Transverse colon (tissue), 4 donors: ENCODE measurements around the gene PLEK2.

Experiments
- EP300 ChIP-seq: sonication (generic); formaldehyde crosslinking; IDR thresholded peaks from one replicate; pipeline ENCODE4 v1.6.1; 2017; ENCODE audit warnings: antibody characterized with exemption, low read depth
- POLR2A ChIP-seq: fragments of 450-650 bp; IDR thresholded peaks from one replicate; pipeline ENCODE4 v1.6.1; 2016; ENCODE audit warnings: antibody characterized with exemption, mild to moderate bottlenecking, moderate library complexity
- POLR2AphosphoS5 ChIP-seq, 3 donors: sonication (generic); formaldehyde crosslinking; IDR thresholded peaks; one replicate each; pipeline ENCODE4 v1.6.1; 2016; ENCODE audit warnings: antibody characterized with exemption in 3 of 3
- TF ChIP-seq, protein P1 (sequence below), 5 experiments: fragments of 200-600 bp in 3 of 5; fragments of 450-650 bp in 2 of 5; sonication (generic) in 3 of 5; IDR thresholded peaks; 1 replicate in 2 of 5; 2 replicates in 3 of 5; pipeline ENCODE4 v1.5.1; 2016 to 2017; ENCODE audit warnings: antibody characterized with exemption in 5 of 5, inconsistent platforms in 3 of 5, mild to moderate bottlenecking in 2 of 5, moderate library complexity in 1 of 5

DNA sequence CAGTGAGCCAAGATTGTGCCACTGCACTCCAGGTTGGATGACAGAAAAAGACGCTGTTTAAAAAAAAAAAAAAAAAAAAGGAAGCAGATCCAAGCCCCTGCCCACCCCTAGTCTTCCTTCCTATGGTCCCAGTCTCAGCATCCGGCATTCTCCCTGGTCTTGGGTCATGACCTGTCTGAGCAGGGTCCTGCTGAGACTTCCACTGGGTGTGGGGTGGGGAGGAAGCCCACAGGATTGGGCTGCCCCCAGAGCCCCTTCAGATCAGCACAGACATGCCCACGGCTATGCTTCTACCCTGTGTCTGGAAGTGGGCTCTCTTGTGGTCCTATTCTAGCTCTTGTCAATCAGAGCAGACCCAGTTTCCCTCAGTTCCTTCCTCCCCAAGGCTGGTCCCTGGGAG lies 12.6 kb upstream of the PLEK2 start:
- TF ChIP-seq, protein P1, sequence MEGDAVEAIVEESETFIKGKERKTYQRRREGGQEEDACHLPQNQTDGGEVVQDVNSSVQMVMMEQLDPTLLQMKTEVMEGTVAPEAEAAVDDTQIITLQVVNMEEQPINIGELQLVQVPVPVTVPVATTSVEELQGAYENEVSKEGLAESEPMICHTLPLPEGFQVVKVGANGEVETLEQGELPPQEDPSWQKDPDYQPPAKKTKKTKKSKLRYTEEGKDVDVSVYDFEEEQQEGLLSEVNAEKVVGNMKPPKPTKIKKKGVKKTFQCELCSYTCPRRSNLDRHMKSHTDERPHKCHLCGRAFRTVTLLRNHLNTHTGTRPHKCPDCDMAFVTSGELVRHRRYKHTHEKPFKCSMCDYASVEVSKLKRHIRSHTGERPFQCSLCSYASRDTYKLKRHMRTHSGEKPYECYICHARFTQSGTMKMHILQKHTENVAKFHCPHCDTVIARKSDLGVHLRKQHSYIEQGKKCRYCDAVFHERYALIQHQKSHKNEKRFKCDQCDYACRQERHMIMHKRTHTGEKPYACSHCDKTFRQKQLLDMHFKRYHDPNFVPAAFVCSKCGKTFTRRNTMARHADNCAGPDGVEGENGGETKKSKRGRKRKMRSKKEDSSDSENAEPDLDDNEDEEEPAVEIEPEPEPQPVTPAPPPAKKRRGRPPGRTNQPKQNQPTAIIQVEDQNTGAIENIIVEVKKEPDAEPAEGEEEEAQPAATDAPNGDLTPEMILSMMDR (IDR thresholded peaks at IDR 0.05), result no peak
- no peak for TF ChIP-seq EP300
- no peak for TF ChIP-seq POLR2AphosphoS5 (IDR thresholded peaks at IDR 0.05)
- TF ChIP-seq POLR2A, result no peak
